NCI-H2107 treated with DMSO at 0.1 percent for 48 hours (cell line): ENCODE results near the gene GIPC1.

Source experiments
- DNase-seq: peaks from one replicate; lab custom pipeline; 2025; ENCODE audit not compliant: unreplicated experiment; lab: John Stamatoyannopoulos, UW

GIPC1 gene

DNA sequence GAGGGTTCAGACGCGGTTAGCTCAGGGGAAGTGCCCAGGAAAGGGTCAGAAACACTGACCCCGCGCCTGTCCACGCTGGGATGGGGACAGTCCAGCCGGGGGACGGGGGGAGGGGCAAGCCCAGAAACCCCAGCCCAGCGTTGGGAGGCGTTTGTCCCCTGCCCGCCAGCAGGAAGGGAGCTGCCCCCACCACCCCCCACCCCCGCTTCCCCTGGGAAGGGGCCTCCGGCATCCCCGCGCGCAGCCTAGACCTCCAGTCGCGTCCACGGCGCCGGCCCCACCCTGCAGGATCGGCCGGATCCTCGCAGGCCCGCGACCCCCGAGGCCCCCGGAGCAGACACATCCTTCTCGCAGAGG is 277 bp downstream of the GIPC1 start:
- no peak for DNase-seq

DNA sequence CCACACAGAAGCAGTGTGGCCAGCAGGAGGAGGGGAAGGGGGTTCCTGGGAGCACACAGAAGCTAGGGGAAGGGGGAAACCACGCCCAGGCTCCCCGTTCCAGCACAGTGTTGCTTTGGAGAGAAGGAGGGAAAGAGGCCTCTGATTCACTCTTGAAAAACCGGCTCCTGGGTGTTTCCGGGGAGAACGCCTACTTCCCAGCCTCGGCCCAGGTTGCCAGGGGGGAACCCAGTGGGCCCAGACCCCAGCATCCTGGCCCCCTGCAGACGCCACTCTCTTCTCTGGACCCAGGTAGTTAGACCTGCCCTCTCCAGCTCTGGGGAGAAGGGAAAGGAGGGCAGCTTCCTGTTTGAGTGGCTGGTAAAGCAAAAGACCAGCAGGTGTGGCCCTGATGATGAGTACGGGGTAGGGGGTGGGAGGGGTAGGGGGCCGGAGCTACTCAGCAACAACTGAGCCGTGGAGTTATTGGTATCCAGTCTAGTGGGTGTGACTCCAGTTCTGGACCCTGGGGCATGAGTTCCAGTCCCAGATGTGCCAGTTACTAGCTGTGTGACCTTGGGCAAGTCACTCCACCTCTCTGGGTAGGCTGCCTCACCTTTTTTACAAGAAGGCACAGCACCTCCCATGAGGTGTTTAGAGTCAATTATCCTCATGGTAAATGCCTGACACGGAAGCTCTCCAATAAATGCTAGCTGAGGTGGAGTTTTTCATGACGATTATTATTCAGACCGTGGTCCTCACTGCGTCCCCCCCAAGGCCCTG is 836 bp downstream of the GIPC1 start:
- no peak for DNase-seq

DNA sequence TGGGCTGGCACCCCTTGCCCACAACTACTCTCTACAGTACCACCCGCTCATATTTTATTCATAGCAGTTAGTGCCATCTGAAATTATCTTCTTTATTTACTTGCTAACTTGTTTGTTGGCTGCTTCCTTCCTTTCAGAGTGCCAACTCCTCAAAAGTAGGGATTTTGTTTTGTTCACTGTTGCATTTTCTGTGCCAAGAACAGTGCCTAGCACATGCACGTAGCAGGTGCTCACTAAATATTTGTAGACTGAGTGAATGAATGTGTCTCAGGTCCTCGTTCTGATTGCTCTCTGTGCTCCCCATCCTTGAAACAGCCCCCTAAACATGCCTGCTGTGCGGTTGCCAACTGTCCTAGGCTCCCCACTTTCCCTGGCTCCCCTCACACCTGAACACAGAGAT is 1.5 kb downstream of the GIPC1 start:
- DNase-seq, result no peak

- DNase-seq, result no peak
These were observed 3.1 kb downstream of the GIPC1 start for GRCh38 chr19:14492756-14493337.

GRCh38 chr19:14487370-14488125 is 8.4 kb downstream of the GIPC1 start:
- no peak for DNase-seq

DNA sequence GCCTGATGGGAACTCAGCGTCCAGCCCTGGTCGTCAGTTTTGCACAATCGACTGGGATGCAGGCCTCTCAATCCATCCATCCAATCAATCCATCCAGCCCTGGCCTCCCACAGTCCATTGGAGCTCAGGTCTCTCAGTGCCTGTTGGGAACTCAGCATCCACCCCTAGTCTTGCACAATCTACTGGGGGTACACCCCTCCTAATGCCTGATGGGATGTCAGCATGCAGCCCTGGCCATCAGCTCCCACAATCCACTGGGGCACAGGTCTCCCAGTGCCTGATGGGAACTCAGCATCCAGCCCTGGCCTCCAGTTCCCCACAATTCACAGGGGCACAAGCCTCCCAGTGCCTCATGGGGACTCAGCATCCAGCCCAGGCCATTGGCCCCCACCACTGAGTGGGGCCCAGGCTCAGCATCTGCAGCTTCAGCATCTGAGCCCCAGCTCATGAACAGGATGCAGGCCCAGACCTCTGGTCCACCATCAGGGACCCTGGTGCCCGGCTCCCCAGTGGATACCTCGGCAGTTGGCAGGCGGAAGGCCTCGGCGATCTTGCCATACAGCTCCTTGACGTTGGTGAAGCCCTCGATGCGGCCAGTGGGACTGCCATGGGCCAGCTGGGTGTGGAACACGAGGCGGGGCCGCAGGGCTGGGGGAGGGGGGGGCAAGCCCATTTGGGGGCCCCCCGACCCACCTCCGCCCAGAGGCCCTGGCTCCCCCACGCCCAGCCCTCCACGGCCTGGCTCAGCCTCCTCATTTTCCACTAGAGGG is 13.6 kb downstream of the GIPC1 start:
- no peak for DNase-seq

GRCh38 chr19:14480700-14481079 is 15.2 kb downstream of the GIPC1 start:
- DNase-seq, result no peak

GRCh38 chr19:14479975-14480699 is 15.8 kb downstream of the GIPC1 start:
- DNase-seq, result no peak

- no peak for DNase-seq
These were observed 16.5 kb downstream of the GIPC1 start for GRCh38 chr19:14479309-14479974.

DNA sequence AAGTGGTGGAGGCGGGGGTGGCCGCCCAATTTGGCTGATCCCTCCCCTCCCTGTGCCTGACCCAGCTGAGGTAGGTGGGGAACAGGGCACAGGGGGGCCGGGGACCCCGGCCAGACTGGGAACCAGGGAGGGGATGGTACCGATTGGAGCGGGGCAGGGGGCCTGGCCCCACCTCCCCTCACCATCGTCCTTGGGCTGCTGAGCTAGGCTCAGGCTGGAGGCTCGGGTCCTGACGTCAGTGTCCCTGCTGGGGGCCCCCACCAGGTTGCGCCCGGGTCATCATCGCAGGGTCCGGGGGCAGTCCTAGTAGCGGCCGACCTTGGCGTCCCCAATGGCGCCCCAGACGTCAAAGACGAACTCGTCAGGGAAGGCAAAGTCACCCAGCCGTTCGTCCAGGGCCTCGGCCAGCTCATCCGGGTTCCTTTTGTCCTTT is 17.8 kb downstream of the GIPC1 start:
- DNase-seq, result no peak

GRCh38 chr19:14477418-14478112 is 18.4 kb downstream of the GIPC1 start:
- DNase-seq, result no peak

GRCh38 chr19:14476673-14477401 is 19.1 kb downstream of the GIPC1 start:
- peak; percentile 57 for DNase-seq

- no peak for DNase-seq
These were observed 19.6 kb downstream of the GIPC1 start for GRCh38 chr19:14476327-14476672.

DNA sequence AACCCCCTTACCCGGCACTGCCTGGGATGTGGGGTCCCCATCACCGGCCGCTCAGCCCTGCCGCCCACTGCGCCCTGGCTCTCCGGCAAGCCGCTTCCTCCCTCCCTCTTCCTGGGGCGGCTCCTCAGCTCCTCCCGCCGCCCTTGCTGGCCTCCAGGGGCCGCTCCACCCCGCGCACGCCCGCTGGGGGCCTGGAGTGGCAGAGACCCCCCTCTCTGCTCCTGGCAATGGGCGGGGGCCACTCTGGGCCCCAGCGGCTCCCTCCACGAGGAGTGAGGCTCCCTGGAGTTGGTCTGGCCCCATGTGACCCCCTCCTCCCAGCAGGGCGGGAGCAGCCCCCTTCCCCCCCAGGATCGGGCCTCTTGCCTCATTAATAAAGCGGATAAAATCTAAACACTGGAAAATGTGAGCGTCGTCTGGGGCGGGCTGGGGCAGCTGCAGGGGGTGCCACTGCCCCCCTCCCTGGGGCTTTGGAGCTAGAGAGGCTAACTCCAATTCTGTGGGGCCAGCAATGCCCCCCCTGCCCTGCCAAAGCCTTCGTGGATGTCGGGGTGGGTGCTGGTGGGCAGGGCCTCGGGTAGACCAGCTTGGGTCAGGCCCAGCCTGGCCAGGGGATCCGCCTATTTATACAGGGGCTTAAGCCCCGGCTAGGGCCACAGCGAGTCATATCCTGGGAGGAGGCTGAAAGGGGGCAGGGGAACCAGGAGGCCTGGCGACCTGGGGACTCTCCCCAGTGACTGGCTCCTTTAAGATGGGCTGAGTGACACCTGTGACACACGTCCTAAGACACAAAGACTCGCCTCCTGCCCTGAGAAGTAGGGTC is 20.5 kb downstream of the GIPC1 start, which contains the start of gene PTGER1:
Gene PTGER1, minus strand, starts transcription at position 104 of the 823 bp plus-strand sequence. CDS start 1,034 bp downstream, outside the sequence.
- DNase-seq, result no peak

DNA sequence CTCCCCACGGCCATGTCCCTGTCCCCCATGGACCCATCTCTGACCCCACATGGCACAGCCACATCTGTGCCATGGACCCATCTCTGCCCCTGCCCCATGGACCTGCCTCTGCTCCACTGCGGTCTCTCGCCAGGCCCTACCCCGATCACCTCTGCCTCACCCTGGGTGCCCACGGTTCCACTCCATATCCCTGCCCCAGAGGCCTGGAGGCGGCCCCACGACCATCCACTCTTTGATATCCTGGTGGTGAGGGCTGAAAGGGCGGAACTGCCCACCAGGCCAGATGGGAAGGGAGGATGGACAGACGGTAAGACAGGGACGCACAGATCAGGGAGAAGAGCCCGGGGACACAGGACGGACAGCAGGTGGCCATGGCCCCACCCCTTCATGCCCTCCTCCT is 21.1 kb downstream of the GIPC1 start:
- DNase-seq, result no peak

- DNase-seq, result no peak
These were observed 21.8 kb downstream of the GIPC1 start for GRCh38 chr19:14473978-14474578.

DNA sequence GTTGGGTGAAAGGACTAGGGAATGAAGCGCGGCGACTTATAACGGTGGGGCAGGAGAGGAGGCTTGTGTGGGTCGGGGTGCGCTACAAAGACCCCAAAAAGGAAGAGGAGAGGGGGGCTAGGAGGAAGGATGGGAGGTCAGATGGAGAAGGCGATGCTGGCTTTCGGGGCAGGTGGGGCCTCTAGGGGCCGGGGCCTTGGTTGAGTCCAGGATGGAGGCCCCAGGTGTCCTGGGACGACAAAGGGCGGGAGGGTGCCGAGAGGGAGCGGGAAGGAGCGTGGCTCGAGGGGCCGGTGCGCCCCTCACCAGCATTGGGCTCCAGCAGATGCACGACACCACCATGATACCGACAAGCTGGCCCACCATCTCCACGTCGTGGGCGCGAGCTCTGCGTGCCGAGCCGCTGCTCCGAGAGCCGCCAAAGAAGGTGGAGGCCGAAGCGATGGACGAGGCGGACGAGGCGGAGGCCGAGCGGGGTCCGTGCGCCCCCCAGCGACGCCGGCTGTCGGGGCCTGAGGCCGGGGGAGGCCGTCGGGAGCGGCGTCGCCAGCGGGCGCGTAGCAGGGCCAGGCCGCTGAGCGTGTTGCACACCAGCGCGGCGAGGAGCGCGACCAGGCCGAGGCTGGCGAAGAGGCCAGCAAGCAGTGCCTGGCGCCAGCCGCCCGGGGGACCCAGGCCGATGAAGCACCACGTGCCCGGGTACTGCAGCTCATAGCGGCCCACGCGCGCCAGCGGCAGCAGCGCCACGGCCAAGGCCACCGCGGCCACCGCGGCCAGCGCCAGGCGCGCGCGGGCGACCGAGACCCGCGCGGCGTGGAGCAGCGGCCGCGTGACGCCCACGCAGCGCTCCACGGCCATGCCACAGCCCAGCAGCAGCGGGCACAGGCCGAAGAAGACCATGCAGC is 22.6 kb downstream of the GIPC1 start:
- DNase-seq, result no peak
